Choroid plexus epithelial cell (primary cell): ENCODE data around the gene RTRAF.

Experiments
- DNase-seq: peaks from one replicate; pipeline ENCODE4 v3.0.0-alpha.2; 2010; ENCODE audit warnings: low read depth
- H3K4me3 ChIP-seq: 2 replicates; pipeline ENCODE4 v1.5.1; 2011; ENCODE audit warnings: low read depth, mild to moderate bottlenecking, control low read depth, low read length, moderate library complexity
- CTCF ChIP-seq: conservative IDR thresholded peaks from 2 replicates; pipeline ENCODE4 v1.5.1; 2011; ENCODE audit warnings: low read depth, mild to moderate bottlenecking, control low read depth, inconsistent platforms, low read length, moderate library complexity

Gene RTRAF

GRCh38 chr14:52003324-52003723 is 14.0 kb downstream of the RTRAF start:
- DNase-seq: peak; percentile 95
- TF ChIP-seq CTCF: no peak
- no peak overlapping the region for H3K4me3 ChIP-seq

GRCh38 chr14:52005625-52006024 is 16.3 kb downstream of the RTRAF start:
- DNase-seq: no peak
- no peak for TF ChIP-seq CTCF

GRCh38 chr14:52006361-52006760 is 17.0 kb downstream of the RTRAF start:
- TF ChIP-seq CTCF: no peak
- H3K4me3 ChIP-seq: no peak overlapping the region
- no peak for DNase-seq

More at GRCh38 chr14:52005625-52006024, 16.3 kb downstream of the RTRAF start:
- no peak overlapping the region for H3K4me3 ChIP-seq

GRCh38 chr14:52007211-52007610 is 17.9 kb downstream of the RTRAF start:
- TF ChIP-seq CTCF: no peak
- no peak for DNase-seq
- no peak overlapping the region for H3K4me3 ChIP-seq

GRCh38 chr14:52007637-52008036 is 18.3 kb downstream of the RTRAF start:
- H3K4me3 ChIP-seq: no peak overlapping the region

GRCh38 chr14:52008136-52008535 is 18.8 kb downstream of the RTRAF start:
- no peak overlapping the region for H3K4me3 ChIP-seq
- TF ChIP-seq CTCF: no peak
- no peak for DNase-seq

More at GRCh38 chr14:52007637-52008036, 18.3 kb downstream of the RTRAF start:
- no peak for TF ChIP-seq CTCF
- DNase-seq: no peak

GRCh38 chr14:52010173-52010693 is 20.9 kb downstream of the RTRAF start:
- DNase-seq: no peak
- no peak overlapping the region for H3K4me3 ChIP-seq
- TF ChIP-seq CTCF: no peak
